HG03139 (cell line): Measurements from ENCODE around the gene NLRP12.
"Not testable (repeated sequence)": the region's sequence is repeated elsewhere in the genome, so short reads cannot be mapped to it uniquely, and the experiment has no call there.

Source experiments
- ATAC-seq: cut with Tn5 transposase; IDR thresholded peaks from one replicate; pipeline ENCODE4 v1.9.1; 2021; ENCODE audit not compliant: unreplicated experiment

NLRP12 gene, protein sequence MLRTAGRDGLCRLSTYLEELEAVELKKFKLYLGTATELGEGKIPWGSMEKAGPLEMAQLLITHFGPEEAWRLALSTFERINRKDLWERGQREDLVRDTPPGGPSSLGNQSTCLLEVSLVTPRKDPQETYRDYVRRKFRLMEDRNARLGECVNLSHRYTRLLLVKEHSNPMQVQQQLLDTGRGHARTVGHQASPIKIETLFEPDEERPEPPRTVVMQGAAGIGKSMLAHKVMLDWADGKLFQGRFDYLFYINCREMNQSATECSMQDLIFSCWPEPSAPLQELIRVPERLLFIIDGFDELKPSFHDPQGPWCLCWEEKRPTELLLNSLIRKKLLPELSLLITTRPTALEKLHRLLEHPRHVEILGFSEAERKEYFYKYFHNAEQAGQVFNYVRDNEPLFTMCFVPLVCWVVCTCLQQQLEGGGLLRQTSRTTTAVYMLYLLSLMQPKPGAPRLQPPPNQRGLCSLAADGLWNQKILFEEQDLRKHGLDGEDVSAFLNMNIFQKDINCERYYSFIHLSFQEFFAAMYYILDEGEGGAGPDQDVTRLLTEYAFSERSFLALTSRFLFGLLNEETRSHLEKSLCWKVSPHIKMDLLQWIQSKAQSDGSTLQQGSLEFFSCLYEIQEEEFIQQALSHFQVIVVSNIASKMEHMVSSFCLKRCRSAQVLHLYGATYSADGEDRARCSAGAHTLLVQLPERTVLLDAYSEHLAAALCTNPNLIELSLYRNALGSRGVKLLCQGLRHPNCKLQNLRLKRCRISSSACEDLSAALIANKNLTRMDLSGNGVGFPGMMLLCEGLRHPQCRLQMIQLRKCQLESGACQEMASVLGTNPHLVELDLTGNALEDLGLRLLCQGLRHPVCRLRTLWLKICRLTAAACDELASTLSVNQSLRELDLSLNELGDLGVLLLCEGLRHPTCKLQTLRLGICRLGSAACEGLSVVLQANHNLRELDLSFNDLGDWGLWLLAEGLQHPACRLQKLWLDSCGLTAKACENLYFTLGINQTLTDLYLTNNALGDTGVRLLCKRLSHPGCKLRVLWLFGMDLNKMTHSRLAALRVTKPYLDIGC

DNA sequence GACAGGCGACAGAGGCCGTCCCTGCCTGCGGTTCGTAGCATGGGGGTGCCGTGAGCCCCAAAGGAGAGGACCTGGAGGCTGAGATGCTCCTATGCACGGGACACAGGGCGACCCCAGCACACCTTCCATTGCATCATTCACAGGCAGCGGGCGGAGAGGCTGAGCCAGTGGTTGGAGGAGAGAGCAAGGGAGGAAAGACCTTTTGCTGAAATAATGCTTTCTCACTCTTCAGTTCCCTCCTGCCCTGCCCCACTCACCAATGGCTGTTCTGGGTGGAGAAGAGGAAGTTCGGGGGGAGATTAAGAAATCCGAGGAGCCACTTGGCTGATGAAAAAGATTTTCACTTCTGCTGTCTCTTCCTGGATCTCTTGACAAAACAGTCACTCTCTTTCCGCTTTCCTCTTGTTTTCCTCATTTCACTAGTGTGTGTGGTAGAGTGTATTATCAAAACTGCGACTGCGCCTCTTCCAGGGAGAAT lies at the start of gene NLRP12:
Gene NLRP12, minus strand, starts transcription at position 181 of the 478 bp plus-strand sequence. Its CDS starts 140 bp downstream, at position 41.
- no peak for ATAC-seq

DNA sequence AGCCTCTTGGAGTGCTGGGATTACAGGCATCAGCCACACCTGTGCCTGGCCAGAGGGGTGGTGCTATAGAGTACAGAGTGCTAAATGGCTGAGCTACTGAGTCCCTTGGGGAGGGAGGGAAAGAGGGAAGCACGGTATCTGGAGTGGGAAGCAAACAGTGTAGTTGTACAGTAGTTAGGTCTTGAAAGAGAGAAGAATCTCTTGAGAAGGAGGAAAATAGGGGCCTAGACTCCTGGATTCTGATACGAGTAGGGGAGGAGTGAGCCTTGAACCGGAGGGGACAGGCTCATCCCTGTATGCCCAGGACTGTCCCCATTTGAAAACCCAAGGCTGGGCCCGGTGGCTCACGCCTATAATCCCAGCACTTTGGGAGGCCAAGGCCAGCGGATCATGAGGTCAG lies 48.6 kb upstream of the NLRP12 start:
- ATAC-seq: no peak

DNA sequence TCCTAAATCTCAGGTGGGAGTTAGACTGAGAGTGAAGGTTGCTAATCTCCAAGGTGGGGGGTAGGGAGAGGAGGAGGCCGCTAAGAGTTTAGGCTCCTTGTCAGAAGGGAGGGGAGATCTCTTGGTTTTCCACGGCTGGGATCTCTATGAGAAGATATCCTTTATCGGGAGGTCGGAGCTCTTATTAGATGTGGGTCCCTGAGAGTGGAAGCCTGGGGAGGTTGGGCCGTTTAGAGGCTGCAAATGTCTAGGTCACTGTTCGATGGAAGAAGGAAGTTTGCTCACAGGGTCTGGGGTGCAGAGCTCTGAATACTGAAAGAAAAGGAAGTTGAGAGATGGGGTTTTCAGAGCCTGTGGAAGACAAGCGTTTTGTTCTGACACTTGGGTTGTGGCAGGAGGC lies 47.3 kb upstream of the NLRP12 start:
- ATAC-seq: no peak

DNA sequence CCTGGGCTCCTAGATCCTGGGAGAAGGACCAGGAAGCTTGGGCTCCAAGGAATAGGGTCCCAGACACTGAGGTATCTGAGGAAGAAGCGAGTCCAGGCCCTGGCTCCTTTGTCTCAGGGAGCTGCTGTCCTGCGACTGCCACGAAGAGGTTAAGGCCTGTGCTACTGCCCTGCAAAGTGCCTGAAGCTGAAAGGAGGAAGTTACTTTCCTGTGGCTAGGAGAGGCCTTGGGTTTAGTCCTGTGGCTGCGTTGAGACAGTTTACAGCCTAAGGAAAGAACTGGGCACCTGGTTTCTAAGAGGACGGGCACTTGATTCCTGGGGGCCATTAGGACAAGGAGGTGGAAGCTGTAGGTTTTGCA lies 46.4 kb upstream of the NLRP12 start:
- no peak for ATAC-seq

DNA sequence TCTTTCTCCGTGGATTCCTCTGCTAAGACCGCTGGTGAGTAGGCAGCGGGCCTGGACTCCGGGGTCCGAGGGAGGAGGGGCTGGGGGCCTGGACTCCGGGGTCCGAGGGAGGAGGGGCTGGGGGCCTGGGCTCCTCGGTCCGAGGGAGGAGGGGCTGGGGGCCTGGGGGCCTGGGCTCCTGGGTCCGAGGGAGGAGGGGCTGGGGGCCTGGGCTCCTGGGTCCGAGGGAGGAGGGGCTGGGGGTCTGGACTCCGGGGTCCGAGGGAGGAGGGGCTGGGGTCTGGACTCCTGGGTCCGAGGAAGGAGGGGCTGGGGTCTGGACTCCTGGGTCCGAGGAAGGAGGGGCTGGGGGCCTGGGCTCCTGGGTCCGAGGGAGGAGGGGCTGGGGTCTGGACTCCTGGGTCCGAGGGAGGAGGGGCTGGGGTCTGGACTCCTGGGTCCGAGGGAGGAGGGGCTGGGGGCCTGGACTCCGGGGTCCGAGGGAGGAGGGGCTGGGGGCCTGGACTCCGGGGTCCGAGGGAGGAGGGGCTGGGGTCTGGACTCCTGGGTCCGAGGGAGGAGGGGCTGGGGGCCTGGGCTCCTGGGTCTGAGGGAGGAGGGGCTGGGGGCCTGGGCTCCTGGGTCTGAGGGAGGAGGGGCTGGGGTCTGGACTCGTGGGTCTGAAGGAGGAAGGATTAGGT lies 45.8 kb upstream of the NLRP12 start:
- not testable (repeated sequence) for ATAC-seq

DNA sequence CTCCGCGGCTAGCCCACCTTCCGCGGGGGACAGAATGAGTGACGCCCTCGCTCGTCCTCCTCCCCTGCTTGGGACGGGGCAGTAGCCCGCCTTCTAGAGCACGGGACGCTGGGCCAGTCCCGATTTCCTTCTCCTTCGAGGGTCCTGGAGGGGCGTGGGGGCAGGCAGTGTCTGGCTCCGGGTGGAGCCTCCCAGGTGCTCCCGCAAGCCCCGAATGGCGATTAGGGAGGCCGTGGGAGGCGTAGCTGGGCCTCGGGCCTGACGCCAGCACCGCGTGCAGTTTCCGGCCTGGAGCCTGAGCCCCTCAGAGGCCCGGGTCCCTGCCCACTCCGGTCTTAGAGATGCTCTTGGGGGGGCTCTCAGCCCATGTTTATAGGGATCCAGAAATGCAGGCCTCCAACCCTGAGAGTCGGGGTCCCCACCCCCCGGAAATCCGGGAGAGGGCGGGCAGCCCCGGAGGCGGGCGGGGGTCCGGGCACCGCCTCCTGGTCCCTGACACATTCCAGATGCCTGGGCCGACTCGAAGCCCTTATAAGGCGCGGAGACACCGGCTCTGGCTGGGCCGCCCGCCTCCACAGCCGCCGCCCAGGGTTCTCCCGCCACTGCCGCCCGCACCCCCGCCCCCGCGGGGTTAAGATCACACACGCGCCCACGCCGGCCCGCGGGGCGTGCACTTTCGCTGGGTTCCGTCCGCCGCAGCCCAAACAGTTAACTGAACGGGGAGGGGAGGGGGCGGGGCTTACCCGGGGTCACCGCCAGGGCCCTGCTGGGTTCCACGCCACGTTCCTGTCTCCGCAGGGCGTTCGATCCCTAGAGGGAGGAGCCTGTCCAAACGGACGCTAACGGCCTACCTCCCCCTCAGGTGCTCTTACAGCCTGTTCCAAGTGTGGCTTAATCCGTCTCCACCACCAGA lies 45.0 kb upstream of the NLRP12 start:
- ATAC-seq: peak; percentile 31

DNA sequence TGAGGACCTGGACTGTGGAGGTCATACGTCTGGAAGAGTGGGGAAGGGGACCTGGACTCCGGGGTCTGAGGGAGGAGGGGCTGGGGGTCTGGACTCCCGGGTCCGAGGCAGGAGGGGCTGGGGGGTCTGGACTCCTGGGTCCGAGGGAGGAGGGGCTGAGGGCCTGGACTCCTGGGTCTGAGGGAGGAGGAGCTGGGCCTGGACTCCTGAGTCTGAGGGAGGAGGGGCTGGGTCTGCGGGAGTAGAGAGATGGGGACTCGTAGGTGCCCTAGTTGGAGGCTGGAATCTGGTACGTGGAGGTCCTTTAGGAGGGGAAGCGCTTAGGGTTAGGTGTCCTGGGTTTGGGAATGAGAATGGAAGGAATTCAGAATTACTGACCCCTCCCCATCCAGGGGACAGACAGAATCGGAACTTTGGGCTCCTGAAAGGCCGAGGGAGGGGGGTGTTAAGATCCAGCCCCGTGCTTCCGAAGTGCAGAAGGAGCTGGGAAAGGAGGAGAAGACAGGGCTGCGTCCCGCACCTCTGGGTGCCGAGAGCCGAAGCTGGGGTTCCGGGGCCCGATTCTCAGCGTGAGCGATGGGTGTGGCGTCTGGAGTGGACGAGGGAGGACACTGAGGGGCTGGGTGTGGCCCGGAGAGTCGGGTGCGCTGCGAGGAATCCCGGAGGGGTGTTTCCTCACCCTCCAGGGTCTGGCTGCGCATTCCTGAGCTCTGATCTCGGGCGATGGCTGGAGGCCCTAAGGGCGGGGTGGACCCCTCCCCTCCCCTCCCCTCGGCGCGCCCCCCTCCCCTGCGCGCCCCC lies 44.2 kb upstream of the NLRP12 start:
- no peak for ATAC-seq

DNA sequence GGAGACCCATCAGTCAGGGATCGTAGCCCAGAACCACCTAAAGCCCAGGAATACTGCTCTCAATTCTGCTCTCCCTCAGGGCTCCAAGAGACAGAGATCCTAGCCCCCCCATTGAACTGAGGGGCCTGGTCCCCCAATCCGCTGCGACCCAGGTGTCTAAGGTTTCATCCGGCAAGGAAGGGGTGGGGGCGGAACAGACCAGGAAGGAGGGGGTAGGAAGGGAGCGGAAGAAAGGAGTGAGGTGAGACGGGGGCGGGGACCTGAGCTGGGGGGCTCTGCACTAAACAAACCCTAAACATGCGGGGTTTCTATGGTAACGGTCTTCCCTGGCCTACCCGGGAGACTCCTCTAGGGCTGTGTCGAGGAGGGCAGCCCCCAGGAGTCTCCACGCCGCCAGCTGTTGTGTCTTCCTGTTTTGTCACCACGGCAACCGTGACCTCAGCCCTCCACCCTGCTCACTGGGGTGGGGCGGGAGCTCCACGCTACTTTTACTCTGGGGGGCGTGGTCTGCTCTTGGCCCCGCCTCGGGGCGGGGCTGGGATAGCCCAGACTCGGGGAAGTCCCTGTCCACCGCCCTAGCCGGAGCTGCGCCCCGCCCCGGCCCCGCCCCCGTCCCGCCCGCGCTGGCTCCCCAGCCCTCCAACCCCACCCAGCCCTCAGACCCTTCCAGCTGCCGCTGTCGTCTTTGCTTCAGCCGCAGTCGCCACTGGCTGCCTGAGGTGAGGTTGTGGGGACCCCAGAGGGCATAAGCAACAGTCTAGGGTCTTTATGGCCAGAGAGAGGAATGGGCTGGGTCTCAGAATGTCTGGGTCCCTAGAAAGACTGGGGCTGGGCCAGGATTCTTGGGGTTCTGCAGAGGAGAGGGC lies 43.3 kb upstream of the NLRP12 start, which contains the start of gene MYADM:
Gene MYADM, plus strand, starts transcription at position 659 of the 866 bp plus-strand sequence. CDS start 5,647 bp downstream, outside the sequence.
- peak; percentile 58 for ATAC-seq

DNA sequence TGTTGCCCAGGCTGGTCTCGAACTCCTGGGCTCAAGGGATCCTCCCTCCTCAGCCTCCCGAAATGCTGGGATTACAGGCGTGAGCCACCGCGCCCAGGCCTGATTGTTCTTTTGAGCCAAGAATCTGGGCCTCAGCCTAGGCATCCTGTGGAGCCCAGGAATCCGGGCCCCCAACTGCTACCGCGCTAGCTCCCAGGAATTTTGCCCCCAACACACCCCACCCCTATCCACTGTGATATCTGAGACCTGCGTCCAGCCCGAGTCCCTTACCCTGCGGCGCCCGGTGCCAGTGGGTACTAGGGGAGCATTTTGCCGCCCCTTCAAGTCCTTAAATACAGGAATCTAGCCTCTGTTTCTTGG lies 42.7 kb upstream of the NLRP12 start:
- no peak for ATAC-seq

DNA sequence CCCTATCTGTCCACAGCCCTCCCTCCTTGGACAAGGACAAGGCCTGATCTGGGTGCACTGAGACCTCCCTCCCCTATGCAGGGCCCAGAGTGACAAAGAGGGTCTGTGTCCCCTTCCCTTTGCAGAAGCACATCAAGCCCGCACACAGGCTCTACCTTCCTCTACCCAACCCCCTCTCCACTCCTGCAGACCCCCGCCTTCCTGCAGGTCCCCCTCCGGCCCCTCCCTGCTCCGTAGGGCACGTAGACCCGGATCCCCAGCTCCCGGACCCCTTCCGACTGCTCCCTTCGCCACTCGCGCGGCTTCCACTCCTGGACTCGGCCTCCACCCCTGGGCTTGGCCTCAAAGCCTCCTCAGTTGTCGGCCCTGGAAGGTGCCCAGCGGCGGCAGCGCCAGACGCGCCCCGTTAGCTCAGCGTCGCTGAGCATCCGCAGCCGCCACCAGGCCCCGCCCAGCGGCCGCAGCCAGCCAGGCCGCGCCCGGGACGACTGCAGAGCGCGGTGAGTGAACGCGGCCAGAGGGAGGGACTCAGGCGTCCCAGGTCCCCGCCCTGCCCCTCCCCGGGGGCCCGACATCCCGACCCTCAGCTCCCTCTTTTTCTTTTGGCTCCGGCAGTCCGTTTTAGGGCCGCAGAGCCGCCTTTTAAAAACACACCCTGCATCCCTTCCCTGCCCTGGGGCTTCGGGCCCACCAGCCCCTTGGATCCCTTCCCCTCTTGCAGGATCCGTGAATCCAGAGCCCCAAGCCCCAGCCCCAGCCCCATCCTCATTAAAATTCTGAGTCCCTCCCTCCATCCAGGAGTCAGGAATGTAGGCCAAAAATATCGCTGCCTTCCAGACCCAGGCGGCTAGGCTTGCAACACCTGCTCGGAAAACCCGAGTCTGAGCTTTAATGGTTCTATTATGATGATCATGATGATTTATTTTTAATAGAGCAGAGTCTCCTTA lies 42.1 kb upstream of the NLRP12 start:
- ATAC-seq: no peak

DNA sequence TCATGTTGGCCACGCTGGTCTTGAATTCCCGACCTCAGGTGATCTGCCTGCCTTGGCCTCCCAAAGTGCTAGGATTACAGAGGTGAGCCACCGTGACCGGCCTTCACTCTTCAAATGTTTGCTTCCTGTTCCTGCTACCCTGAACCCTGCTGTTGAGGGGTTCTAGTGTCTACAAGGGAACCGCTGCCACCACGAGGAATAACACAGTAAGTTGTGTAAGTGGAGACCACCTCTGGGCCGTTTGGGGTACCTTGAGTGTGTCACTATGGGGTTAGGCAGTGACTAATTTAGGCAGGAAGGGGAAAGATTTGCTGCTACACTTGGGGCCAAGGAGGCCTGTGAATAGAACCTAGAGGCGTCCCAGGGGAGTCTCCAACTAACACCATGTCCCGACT lies 41.4 kb upstream of the NLRP12 start:
- ATAC-seq: no peak

DNA sequence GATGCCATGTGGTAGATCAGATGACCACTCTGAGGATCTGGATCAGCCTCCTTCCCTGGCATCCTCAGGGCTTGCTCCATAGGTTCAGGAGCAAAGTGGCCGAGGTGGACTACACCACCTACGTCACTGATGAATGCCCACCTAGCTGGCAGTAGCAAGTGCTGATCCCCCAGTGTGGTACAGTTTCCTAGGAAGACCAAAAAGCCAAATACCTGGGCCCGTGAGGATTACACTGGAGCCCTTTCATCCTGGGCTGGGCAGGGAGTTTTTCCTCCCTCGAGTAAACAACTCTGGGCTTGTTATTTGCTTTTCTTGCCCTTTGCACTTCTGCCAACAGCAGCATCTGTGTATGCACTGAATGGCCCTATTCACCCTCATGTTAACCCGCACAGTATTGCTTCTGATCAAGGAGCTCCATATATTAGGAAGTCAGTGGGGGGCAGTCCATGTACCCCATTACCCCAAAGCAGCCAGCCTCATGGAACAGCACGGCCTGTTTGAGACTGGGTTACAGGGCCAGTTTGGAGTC lies 40.3 kb upstream of the NLRP12 start:
- no peak for ATAC-seq

DNA sequence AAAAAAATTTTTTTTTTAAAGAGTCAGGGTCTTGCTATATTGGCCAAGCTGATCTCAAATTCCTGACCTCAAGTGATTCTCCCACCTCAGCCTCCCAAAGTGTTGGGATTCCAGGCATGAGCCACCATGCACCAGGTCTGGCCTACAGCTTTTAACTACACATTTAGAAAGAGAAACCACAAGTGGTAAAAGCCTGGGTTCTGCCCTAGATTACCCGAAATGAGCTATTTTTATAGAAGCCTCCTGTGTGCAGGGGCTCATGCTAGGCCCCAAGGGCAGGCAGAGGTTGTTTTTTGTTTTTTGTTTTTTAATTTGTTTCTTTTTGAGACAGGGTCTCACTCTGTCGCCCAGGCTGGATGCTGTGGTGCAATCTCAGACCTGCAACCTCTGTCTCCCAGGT lies 29.6 kb upstream of the NLRP12 start:
- ATAC-seq: no peak

DNA sequence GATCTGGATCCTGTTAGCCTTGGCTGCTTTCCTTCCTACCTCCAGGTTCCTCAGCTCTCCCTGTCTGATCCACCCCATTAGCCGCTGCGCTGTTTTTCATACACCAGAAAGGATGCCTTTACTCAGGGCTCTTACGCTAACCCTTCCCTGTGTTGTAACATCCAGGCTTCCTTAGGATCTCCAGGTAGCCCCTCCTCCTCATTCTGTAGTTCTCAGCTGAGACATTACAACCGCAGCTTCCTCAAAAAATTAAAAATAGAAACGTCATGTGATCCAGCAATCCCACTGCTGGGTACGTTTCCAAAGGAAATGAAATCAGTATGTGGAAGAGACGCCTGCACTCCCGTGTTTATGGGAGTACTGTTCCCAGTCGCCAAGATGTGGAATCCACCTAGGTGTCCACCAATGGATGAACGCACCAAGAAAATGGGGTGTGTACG lies 25.1 kb upstream of the NLRP12 start:
- ATAC-seq: no peak

DNA sequence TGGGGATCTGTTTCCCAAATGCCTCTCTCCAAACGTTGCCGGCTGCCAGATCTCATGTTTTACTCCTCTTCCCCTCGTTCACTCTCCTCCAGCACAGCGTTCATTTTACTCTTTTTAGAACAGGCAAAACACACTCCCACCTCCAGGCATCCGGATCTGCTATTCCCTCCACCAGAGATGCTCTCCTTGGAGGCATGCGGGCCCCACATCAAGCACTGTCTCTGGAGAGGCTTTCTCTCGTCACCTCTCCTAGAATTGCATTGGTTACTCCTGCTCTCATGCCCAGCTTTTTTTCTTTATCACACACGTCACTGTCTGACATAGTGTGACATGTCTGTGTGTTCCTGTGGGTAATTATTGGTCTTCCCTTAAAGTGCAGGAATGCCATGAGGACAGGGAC lies 23.4 kb upstream of the NLRP12 start:
- ATAC-seq: no peak

DNA sequence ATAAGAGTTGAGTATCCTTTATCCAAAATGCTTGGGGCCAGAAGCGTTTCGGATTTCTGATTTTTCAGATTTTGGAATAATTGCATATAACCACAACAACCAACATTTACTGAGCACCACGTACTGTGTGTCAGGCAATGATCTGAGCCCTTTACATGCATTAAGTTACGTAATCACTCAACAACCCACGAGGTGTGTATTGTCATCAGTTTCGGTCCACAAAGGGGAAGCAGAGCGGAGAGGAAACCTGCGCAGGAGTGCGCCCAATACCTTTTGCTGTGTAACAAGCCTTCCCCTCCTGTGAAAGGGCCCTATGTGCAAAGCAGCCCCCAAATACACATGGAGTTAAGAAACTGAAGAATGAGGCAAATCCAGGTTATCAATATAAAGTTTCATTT lies 20.7 kb upstream of the NLRP12 start:
- ATAC-seq: no peak

DNA sequence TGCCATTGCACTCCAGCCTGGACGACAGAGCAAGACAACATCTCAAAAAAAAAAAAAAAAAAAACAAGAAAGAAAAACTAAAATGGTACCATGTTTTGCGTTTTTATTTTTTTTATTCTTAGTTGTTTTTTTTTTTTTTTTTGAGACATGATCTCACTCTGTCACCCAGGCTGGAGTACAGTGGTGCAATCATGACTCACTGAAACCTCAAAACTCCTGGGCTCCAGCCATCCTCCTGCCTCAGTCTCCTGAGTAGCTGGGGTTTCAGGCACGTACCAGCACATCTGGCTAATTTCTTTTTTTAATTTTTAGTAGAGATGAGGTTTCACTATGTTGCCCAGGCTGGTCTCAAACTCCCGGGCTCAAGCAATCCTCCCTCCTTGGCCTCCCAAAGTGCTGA lies 16.8 kb upstream of the NLRP12 start:
- ATAC-seq: not testable (repeated sequence)
